GM19035 (cell line): Measurements from ENCODE around the gene ADORA1.

Experiments used
- ATAC-seq: cut with Tn5 transposase; IDR thresholded peaks from one replicate; pipeline ENCODE4 v1.9.1; 2021; ENCODE audit not compliant: unreplicated experiment

ADORA1 gene

GRCh38 chr1:203153989-203154821 is 26.7 kb downstream of the ADORA1 start:
- no peak for ATAC-seq

- no peak for ATAC-seq
These were observed 28.8 kb downstream of the ADORA1 start for GRCh38 chr1:203156280-203156679.

GRCh38 chr1:203158423-203158822 is 30.9 kb downstream of the ADORA1 start:
- ATAC-seq = no peak

GRCh38 chr1:203158960-203159665 is 31.6 kb downstream of the ADORA1 start:
- no peak for ATAC-seq

GRCh38 chr1:203159844-203160243 is 32.3 kb downstream of the ADORA1 start:
- no peak for ATAC-seq

GRCh38 chr1:203161175-203161574 is 33.6 kb downstream of the ADORA1 start:
- ATAC-seq = no peak

GRCh38 chr1:203161703-203162102 is 34.2 kb downstream of the ADORA1 start:
- ATAC-seq = no peak

- ATAC-seq = no peak
These were observed 34.9 kb downstream of the ADORA1 start for GRCh38 chr1:203162403-203162802.

- ATAC-seq = no peak
These were observed 36.5 kb downstream of the ADORA1 start for GRCh38 chr1:203163891-203164635.

GRCh38 chr1:203165101-203165799 is 37.7 kb downstream of the ADORA1 start:
- no peak for ATAC-seq

- no peak for ATAC-seq
These were observed 38.3 kb downstream of the ADORA1 start for GRCh38 chr1:203165800-203166161.

- ATAC-seq = no peak
These were observed 38.8 kb downstream of the ADORA1 start for GRCh38 chr1:203166192-203166940.

- ATAC-seq = no peak
These were observed 39.7 kb downstream of the ADORA1 start for GRCh38 chr1:203167026-203167912.

GRCh38 chr1:203167913-203168200 is 40.3 kb downstream of the ADORA1 start:
- ATAC-seq = no peak

- ATAC-seq = no peak
These were observed 40.8 kb downstream of the ADORA1 start for GRCh38 chr1:203168256-203168786.

- no peak for ATAC-seq
These were observed 41.5 kb downstream of the ADORA1 start for GRCh38 chr1:203168991-203169390.

- no peak for ATAC-seq
These were observed 42.4 kb downstream of the ADORA1 start for GRCh38 chr1:203169770-203170520.

- no peak for ATAC-seq
These were observed 43.3 kb downstream of the ADORA1 start for GRCh38 chr1:203170625-203171330.
